Measurements from ENCODE around the gene SLC6A18.
"Not testable (repeated sequence)": the region's sequence is repeated elsewhere in the genome, so short reads cannot be mapped to it uniquely, and the experiment has no call there.

SLC6A18 gene

DNA sequence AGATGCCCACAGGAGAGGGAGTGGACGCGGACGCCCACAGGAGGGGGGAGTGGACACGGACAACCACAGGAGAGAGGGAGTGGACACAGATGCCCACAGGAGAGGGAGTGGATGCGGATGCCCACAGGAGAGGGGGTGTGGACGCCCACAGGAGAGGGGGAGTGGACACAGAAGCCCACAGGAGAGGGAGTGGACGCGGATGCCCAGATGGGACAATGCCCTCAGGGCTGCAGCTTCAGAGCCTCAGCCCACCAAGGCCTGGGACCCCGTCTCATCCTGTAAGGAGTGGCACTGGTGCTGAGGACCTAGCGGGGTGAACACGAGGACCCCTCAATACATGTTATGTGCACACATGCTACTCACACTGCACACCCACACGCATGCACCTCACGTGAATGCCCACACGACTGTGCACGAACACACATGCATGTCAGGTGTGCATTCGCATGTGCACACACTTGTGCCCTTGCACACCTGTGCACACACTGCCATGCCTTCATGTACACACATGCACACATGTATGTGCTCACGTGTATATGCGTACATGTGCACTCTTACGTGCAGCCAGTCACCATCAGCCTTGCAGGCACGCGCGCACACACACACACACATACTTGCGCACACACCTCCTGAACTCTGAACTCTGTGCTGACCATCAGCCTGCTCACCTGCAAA lies 34.8 kb downstream of the SLC6A18 start:
- DNase-seq, result no peak

DNA sequence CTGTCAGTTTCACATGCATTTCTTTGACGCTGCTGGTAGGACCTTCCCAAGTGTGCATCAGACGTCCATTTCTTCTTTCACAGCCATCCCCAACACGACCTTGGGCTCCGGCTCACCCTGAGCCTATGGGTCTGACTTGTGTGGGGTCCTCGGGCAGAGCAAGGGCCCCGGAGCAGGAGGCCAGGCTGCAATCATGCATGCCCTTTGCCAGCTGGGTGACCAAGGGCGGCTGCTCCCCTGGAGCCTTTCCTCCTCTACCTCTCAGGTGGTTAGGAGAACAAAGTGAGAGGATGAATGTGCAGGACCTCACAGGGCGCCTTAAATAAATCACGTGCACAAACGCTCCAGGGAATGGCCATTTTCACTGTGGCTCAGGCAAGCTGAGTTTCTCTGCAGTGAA lies 36.5 kb downstream of the SLC6A18 start:
- DNase-seq, result no peak

DNA sequence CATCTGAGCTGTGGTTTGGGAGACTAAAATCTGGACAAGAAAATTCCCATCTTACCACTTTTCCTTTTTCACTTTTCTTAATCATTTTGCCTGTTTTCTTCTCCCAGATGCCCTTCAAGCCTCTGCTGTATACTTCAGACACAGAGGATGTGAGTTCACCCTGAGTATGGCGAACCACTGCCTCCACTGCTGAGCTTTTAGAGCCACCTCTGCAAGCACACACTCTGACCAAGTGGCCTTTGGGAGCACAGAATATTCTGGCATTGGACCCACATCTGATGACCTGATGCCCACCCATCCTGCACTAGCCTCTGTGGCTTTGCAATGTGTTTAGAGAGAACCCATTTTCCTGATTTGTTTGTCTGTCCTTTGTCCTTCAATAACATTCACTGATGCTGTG lies 37.2 kb downstream of the SLC6A18 start:
- no peak for DNase-seq

DNA sequence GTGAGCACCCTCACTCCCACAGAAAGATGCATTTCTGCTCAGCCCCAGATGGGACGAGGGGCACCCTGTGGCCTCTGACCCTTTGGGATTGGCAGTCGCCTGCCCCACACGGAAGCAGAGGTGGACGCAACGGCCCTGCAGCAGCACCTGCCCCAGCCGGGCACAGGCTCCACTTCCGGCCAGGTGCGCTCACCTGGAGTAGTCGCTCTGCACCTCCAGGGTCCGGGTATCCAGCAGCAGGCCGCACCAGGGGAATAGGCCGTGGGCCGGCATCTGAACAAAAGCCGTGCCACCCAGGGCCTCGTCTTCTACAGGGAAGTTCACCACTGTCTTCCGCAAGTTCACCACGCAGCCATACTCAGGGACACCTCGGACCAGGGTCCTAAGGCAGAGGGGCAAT lies 39.0 kb downstream of the SLC6A18 start:
- DNase-seq, result no peak

DNA sequence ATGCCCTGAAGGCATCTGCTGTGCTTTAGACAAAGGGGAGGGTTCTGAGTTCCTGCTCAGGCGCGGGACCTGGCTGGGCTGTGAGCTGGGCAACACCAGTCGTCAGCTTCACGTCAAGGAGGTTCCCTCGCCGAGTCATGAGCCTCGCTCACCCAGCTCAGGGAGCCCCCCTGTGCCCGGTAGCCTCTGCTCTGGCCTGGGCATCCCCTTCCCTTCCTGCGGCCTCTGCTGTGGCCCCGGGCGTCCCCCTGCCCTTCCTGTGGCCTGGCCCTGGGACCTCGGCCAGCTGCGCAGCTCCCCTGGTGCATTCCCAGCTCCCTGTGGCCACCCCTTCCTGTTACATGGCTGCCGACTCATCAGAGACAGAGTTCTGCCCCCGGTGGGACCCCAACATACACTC lies 39.8 kb downstream of the SLC6A18 start:
- no peak for DNase-seq

DNA sequence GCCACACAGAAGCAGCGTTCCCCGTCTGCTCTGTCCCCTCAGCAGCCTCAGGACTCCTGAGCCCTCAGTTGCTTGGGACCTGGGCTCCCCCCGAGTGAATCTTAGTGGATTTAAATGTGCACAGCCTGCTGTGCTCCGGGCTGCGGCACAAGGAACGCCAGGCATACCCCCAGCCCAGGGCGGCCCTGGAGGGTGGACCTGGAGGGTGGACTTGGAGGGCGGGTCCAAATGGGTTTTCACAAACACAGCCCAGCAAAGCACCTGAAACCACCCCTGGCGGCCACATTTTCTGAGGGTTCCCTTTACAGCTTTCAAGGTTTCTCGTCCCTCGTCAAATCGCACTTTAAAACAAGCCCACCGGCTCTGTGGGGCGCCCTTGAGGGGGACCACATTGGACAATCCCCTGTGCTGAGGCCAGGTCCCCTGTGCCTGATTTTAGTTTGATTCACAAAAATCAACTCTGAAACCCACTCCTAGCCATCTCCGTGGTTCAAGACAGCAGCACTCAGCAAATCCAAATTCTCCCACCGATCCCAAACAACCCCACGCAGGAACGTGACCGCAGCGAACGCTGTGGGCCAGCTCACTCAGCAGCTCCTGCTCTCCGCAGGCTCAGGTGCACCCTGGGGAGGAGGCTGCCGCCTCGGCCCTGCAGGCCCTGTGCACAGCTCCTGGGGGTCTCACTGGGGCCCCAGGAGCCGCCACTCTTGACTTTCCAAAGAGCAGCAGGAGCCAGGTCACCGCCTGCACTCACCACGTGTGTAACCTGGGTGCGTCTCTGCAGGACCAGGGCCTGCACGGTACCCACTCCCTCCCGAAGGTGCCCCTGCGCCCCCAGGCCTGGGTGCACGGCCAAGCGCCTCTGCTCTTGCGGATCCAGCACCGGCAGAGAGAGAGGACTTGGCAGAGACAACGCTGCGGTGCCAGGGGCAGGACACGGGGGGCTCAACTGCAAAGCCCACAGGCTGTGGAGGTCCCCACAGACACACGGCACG lies 40.6 kb downstream of the SLC6A18 start:
- no peak for DNase-seq

DNA sequence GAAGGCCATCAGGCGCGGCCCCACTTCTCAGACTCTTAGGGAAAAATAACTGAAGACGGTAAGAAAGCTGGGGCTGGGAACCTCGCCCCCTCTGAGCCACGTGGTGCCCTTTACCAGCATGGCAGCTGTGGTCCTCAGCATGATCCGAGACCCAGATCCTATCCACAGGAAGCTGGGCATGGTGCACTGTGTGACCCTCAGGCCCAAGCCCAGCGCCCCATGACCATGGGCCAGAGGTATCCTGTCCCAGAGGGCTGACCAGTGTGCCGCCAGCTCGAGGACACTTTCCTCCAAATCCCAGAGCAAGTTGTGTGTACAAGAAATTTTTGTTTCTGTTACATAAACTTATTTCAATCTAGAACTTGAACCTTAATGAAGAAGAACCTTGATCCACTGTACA lies 41.6 kb downstream of the SLC6A18 start:
- no peak for DNase-seq

DNA sequence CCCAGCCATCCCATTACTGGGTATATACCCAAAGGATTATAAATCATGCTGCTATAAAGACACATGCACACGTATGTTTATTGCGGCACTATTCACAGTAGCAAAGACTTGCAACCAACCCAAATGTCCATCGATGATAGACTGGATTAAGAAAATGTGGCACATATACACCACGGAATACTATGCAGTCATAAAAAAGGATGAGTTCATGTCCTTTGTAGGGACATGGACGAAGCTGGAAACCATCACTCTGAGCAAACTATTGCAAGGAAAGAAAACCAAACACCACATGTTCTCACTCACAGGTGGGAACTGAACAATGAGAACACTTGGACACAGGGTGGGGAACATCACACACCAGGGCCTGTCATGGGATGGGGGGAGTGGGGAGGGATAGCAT lies 42.3 kb downstream of the SLC6A18 start:
- not testable (repeated sequence) for DNase-seq

DNA sequence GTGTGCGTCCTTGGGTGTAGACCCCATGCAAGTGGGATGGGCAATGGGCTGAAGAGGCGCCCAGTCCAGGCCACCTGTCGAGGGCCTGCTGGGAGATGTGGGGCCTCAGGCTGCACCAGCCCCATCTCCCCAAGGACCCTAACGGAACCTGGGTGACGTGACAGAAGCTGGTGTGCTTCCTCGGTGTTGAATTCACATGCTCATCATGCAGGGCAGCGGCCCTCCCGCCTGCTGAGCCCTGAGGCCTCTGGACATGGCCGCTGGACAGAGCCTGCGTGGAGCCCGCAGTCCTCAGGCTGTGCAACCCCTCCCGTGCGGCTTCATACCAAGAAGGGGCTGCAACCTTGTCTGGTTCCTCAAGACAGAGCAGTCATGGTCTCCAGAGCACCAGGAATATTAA lies 42.9 kb downstream of the SLC6A18 start:
- DNase-seq, result no peak

DNA sequence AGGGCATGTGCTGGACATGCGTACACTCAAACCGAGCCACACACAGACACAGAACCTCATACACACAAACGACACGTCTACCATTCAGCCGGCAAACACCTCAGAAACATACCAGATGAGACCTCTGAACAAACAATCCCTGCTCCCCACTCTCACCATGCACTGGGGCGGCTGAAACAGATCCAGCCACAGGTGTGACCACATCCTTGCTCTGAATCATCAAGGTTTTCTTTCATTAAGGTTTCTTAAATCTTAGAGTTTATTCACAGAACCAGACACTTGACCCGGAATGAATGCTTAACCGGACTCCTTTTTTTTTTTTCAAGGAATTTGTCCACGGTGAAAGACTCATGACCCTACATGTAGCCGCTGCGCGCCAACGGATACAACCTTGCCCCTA lies 43.5 kb downstream of the SLC6A18 start:
- peak in 1 of 2 donors; percentile 22 for DNase-seq

DNA sequence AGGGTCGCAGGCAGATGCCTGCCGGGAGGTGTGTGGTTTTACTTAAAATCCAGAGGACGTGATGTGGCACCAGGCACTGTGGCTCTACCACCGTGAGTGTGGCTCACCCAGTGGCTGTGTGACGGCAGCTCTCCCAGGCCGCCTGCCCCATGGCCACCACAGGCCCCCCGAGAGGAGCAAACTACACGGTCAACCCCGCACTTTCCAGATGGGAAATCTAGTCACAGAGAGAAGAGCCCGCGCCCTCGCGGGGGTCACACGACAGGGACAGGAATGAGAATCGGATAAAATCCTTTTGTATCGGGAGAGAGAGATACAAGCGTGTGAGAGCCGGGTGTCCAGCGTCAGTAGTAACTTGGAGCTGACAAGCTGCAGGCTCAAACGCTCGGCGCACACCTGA lies 45.2 kb downstream of the SLC6A18 start:
- DNase-seq, result no peak

DNA sequence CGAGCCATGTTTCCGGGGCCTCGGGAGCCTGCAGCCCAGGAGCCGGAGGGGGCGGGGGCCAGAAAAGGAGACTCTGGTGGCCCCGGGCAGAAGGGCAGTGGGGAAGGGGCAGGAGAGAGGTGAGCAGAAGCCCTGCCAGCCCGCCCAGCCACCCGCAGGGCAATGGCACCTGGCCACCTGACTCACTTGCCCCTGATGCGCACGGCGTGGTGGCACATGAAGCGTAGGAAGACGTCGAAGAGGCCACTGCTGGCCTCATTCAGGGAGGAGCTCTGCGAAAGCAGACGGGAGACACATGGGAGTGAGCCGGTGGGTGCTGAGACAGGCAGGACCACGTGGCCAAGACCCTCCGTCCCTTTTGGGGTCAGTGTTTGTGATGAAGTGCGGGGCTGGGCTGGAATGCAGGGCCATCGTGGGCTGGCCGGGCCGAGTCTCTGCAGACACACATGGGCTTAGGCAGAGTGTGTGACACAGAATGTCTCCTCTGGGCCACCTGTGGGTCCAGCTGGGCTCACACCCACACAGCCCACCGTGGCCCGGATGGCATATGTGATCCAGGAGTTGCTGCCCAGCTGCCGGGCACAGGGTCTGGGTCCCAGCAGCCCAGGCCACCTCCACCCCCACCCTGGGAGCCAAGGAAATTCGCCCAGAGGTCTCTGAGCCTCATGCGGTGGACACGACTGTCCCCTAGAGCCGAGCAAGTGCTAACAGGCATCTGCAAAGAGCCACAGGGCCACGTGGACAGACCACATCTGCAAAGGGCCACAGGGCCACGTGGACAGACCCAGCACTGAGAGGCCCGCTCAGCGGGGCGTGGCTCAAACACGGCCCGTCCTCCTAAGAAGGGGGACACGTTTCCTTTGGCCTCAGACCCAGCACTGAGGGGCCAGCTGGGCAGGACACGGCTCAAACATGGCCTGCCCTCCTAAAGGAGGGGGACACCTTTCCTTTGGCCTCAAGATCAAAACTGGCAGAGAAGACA lies 46.0 kb downstream of the SLC6A18 start:
- no peak for DNase-seq

DNA sequence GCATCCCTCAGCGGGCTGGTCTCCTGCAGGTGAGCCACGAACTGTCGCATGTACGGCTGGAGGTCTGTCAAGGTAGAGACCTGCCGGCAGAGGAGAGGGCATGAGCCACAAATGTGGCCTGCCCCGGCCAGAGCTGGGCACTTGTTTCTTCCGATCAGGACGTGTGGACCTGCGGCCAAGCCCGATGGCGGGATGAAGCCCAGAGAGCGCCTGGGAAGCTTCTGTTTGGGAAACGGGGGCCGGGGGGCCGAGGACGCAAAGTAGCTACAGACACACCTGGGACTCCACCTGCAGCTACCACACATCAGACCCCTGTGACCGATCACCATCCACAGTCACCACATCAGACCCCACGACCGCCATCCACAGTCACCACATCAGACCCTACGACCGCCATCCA lies 47.0 kb downstream of the SLC6A18 start:
- no peak for DNase-seq

DNA sequence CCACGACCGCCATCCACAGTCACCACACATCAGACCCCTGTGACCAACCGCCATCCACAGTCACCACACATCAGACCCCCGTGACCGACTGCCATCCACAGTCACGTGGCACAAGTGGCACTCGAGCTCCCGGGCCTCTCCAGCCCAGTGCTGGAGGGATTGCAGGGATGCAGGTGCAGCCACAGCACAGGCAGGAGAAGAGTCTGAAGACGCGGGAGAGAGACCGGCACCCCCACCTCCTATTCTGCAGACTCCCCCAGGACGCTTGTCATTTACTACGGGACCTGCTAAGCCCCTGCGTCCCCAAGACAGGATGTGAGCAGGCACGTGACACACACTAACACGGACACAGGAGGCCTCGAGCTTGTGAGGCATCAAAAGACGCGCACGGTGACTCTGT lies 48.6 kb downstream of the SLC6A18 start:
- no peak for DNase-seq

DNA sequence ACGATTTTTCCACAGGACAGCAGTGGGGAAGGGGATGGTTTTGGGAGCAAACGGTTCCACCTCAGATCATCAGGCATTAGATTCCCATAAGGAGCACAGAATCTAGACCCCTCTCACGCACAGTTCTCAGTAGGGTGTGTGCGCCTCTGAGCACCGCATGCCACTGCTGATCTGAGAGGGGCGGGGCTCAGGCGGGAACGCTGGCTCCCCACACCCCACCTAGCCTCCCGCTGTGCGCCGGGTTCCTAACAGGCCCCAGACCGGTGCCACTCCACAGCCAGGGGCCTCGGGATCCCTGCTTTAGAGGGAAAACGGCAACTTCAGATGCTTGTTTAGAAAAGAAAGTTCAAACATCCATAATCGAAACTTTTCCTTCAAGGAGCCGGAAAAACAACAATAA lies 49.3 kb downstream of the SLC6A18 start:
- no peak for DNase-seq

DNA sequence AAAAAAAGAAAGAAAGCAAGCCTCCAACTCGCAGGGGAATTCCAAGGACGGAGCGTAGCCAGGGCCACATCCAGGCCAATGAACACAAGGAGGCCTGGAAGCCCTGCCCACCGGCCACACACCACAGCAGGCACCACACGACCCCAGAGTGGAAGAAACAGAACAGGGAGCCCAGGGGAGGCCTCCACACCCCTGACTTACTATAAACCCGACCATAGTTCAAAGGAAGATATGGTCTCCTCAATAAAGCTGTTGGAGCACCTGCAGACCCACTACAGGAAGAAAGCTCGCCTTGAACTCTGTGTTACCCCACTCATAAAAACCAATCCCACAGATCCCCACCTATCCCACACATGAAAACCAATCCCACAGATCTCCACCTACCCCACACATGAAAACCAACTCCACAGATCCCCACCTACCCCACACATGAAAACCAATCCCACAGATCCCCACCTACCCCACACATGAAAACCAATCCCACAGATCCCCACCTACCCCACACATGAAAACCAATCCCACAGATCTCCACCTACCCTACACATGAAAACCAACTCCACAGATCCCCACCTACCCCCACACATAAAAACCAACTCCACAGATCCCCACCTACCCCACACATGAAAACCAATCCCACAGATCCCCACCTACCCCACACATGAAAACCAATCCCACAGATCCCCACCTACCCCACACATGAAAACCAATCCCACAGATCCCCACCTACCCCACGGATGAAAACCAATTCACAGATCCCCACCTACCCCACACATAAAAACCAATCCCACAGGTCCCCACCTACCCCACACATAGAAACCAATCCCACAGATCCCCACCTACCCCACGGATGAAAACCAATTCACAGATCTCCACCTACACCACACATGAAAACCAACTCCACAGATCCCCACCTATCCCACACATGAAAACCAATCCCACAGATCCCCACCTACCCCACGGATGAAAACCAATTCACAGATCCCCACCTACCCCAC lies 50.5 kb downstream of the SLC6A18 start:
- not testable (repeated sequence) for DNase-seq

DNA sequence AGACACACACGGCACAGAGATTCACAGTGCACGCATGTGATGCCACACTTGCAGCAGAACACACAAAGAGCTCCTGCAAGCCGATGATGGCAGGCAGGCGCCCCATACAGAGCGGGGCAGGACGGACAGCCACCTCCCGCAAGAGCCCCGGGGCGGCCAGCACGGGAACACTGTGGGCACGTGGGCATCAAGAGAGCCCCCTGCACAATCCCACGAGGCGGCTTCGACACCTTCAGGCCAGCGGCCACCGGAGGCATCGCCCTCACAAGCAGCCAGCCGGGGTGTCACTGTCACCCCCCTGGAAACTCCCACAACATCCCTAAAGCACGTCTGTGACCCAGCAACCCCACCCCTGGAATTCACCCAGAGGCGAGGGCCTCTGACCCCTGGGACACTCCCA lies 51.7 kb downstream of the SLC6A18 start:
- no peak for DNase-seq

DNA sequence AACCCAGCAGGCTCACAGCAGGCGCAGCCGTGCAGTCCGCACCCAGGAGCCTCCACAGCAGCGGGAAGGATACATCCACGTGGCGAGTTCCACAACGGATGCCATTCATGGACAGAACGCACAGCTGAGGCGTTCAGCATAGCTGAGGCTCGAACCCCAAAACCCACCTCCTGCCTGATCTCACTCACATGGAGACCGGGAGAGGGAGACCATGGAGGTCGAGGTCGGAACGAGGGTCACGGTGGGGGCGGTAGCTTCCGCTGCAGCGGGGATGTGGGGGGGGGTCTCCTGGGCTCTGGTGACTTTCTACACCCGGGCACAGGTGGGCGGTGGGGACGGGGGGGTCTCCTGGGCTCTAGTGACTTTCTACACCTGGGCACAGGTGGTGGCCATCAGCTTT lies 52.1 kb downstream of the SLC6A18 start:
- DNase-seq, result no peak

DNA sequence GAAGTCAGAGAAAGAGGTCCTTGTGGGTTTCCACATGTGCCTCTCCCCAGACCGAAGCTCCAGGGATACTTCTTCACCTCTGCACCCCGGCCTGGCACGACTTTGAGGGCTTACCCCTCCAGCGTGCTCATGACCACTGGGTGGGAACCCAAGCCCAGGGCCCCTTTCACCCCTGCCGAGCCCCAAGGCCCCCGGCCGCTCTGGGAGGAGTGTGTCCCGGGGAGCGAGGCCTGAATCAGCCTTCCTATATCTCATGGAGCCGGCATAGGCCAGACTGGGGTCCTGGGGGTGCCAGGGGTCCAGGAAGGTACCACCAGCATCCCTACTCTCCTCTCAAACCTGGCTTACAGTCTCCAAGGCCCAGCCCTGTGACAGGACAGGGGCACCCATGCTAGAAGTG lies 52.6 kb downstream of the SLC6A18 start:
- no peak for DNase-seq

DNA sequence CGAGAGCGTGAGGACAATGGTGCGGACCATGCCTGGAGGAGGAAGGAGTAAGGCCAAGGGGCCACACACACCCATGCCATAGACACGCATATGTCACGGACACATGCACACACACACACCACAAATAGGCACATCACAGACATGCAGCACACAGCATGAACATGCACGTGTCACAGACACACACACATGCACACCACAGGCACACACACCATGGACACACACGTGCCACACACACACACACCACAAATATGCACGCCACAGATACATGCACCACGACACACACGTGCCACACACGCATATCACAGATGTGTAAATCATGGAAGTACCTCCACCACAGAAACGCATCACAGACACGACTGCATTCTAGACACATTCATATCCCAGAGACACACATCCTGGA lies 53.0 kb downstream of the SLC6A18 start:
- no peak for DNase-seq

DNA sequence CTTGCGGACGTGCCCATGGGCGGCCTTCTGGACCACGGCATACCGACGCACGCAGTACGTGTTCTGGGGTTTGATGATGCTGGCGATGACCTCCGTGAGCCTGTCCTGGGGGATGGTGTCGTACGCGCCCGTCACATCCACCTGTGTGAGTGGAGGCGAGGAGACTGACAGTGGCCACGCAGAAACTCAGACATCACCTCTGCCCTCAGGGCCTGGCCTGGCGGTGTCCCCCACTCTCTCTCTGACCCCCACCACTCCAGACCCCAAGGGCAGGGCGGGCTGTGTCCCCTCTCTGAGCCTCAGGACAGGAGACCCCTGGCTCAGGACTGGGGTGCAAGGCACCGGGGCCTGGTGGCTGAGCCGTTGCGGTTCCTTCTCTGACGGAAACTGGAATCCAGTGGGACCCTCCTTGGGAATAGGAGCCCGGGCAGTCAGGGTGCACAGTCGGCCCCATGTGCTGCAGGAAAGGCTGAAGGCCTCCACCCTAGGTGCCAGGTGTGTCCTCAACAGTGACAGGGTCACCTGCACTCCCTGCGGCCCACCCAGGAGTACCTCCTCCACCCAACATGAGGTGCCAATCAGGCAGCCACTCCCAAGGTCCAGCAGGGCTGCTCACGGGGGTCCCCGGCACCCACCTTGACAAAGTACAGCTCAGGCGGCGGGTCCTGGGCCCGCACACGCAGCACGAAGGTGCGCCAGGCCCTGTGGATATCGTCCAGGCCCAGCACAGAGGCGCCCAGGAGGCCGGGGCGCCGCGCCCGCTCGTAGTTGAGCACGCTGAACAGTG lies 53.7 kb downstream of the SLC6A18 start:
- no peak for DNase-seq

Measured in CD4-positive, alpha-beta T cell treated with Interleukin-1 beta for 1 hour (primary cell).